Immature natural killer cell (primary cell): ENCODE measurements around the gene CACNA2D1. TPM values are rescaled to one million over a fixed set of nuclear protein-coding genes. Genes with fewer than 3 reads are reported as not detected.

Experiments
- DNase-seq, 3 donors: peaks; one replicate each; pipeline ENCODE4 v3.0.0; 2022; ENCODE audit warnings: mixed read lengths in 1 of 3
- H3K27ac Mint-ChIP-seq, 6 donors: one replicate each; pipeline ENCODE4 v1.8.0; 2020; ENCODE audit warnings: mixed read lengths in 6 of 6, mild to moderate bottlenecking in 5 of 6, inconsistent platforms in 4 of 6, moderate library complexity in 3 of 6
- H3K27me3 Mint-ChIP-seq, 3 donors: one replicate each; pipeline ENCODE4 v1.8.0; 2020 to 2021; ENCODE audit warnings: low read depth in 3 of 3, mild to moderate bottlenecking in 3 of 3, mixed read lengths in 3 of 3, moderate library complexity in 3 of 3, inconsistent platforms in 1 of 3
- H3K36me3 Mint-ChIP-seq, 3 donors: one replicate each; pipeline ENCODE4 v1.8.0; 2020; ENCODE audit warnings: mixed read lengths in 3 of 3, inconsistent platforms in 2 of 3, mild to moderate bottlenecking in 2 of 3
- H3K4me1 Mint-ChIP-seq, 2 donors: one replicate each; pipeline ENCODE4 v1.8.0; 2020; ENCODE audit warnings: inconsistent platforms in 2 of 2, mild to moderate bottlenecking in 2 of 2, mixed read lengths in 2 of 2, moderate library complexity in 1 of 2
- H3K4me3 Mint-ChIP-seq, 5 donors: one replicate each; pipeline ENCODE4 v1.8.0; 2020; ENCODE audit warnings: mild to moderate bottlenecking in 5 of 5, mixed read lengths in 5 of 5, inconsistent platforms in 3 of 5, moderate library complexity in 3 of 5
- H3K9me3 Mint-ChIP-seq, 6 donors: one replicate each; pipeline ENCODE4 v1.8.0; 2020; ENCODE audit warnings: mild to moderate bottlenecking in 6 of 6, mixed read lengths in 6 of 6, inconsistent platforms in 4 of 6, moderate library complexity in 3 of 6
- polyA plus RNA-seq, 3 donors: library from polyadenylated mRNA; unstranded; fragments of 300-500 nt; fragmentation: Illumina TruSeq; gene quantifications; one replicate each; pipeline ENCODE4 v1.2.3, GENCODE V29; 2021

CACNA2D1 gene
- polyA plus RNA-seq, 3 donors from 2014 or later = not detected

- Mint-ChIP-seq H3K9me3 (peaks cover 0 to 31% (median 6%) of the 10 kb centered on the region in 6 donors), H3K27me3 (peaks cover 0 to 2% (median 1%) of the 10 kb centered on the region in 3 donors), H3K4me3 (no peak overlapping the region), H3K4me1 (no peaks in the 10 kb centered on the region), H3K36me3 (no peaks in the 10 kb centered on the region), H3K27ac (no peak overlapping the region)
- no peak for DNase-seq
Measured at GRCh38 chr7:82294865-82295264, 148.7 kb downstream of the CACNA2D1 start.

- H3K36me3 Mint-ChIP-seq = no peaks in the 10 kb centered on the region
Measured at GRCh38 chr7:82294382-82294784, 149.2 kb downstream of the CACNA2D1 start.

GRCh38 chr7:82293467-82293866 lies 150.1 kb downstream of the CACNA2D1 start:
- no peak overlapping the region for H3K4me3 Mint-ChIP-seq
- no peaks in the 10 kb centered on the region for H3K4me1 Mint-ChIP-seq
- no peak for DNase-seq
- H3K27me3 Mint-ChIP-seq = peaks cover 0 to 2% (median 1%) of the 10 kb centered on the region in 3 donors
- no peak overlapping the region for H3K27ac Mint-ChIP-seq
- peaks cover 0 to 41% (median 7%) of the 10 kb centered on the region in 6 donors for H3K9me3 Mint-ChIP-seq
- no peaks in the 10 kb centered on the region for H3K36me3 Mint-ChIP-seq

More at GRCh38 chr7:82294382-82294784, 149.2 kb downstream of the CACNA2D1 start:
- no peak for DNase-seq
- H3K27ac Mint-ChIP-seq = no peak overlapping the region
- peaks cover 0 to 36% (median 6%) of the 10 kb centered on the region in 6 donors for H3K9me3 Mint-ChIP-seq
- peaks cover 0 to 2% (median 1%) of the 10 kb centered on the region in 3 donors for H3K27me3 Mint-ChIP-seq
- no peaks in the 10 kb centered on the region for H3K4me1 Mint-ChIP-seq
- no peak overlapping the region for H3K4me3 Mint-ChIP-seq

GRCh38 chr7:82291931-82292330 lies 151.6 kb downstream of the CACNA2D1 start:
- DNase-seq = no peak
- H3K27ac Mint-ChIP-seq = no peak overlapping the region
- no peaks in the 10 kb centered on the region for H3K4me1 Mint-ChIP-seq
- no peak overlapping the region for H3K4me3 Mint-ChIP-seq
- peaks cover 0 to 2% (median 0%) of the 10 kb centered on the region in 3 donors for H3K27me3 Mint-ChIP-seq
- H3K9me3 Mint-ChIP-seq = peaks cover 0 to 35% (median 7%) of the 10 kb centered on the region in 6 donors
- no peaks in the 10 kb centered on the region for H3K36me3 Mint-ChIP-seq

- H3K27ac Mint-ChIP-seq = no peak overlapping the region
- H3K9me3 Mint-ChIP-seq = peaks cover 0 to 41% (median 9%) of the 10 kb centered on the region in 6 donors
- peaks cover 0 to 2% (median 0%) of the 10 kb centered on the region in 3 donors for H3K27me3 Mint-ChIP-seq
- H3K4me3 Mint-ChIP-seq = no peak overlapping the region
- H3K36me3 Mint-ChIP-seq = no peaks in the 10 kb centered on the region
- no peak for DNase-seq
- H3K4me1 Mint-ChIP-seq = no peaks in the 10 kb centered on the region
Measured at GRCh38 chr7:82289889-82290288, 153.7 kb downstream of the CACNA2D1 start.

GRCh38 chr7:82289152-82289535 lies 154.4 kb downstream of the CACNA2D1 start:
- no peaks in the 10 kb centered on the region for H3K36me3 Mint-ChIP-seq
- no peaks in the 10 kb centered on the region for H3K4me1 Mint-ChIP-seq
- no peak overlapping the region for H3K27ac Mint-ChIP-seq
- no peak overlapping the region for H3K4me3 Mint-ChIP-seq
- no peak for DNase-seq
- H3K9me3 Mint-ChIP-seq = peaks cover 0 to 39% (median 9%) of the 10 kb centered on the region in 6 donors
- peaks cover 0 to 2% (median 0%) of the 10 kb centered on the region in 3 donors for H3K27me3 Mint-ChIP-seq

GRCh38 chr7:82286798-82287140 lies 156.8 kb downstream of the CACNA2D1 start:
- peaks cover 3 to 28% (median 5%) of the 10 kb centered on the region in 6 donors for H3K9me3 Mint-ChIP-seq
- no peak for DNase-seq
- H3K4me3 Mint-ChIP-seq = no peak overlapping the region
- H3K27ac Mint-ChIP-seq = no peak overlapping the region
- H3K36me3 Mint-ChIP-seq = no peaks in the 10 kb centered on the region
- no peaks in the 10 kb centered on the region for H3K4me1 Mint-ChIP-seq
- H3K27me3 Mint-ChIP-seq = peaks cover 0 to under 1% (median 0%) of the 10 kb centered on the region in 3 donors

GRCh38 chr7:82286096-82286797 lies 157.3 kb downstream of the CACNA2D1 start:
- H3K36me3 Mint-ChIP-seq = no peaks in the 10 kb centered on the region
- no peak for DNase-seq
- H3K4me1 Mint-ChIP-seq = no peaks in the 10 kb centered on the region
- H3K9me3 Mint-ChIP-seq = peaks cover 3 to 28% (median 5%) of the 10 kb centered on the region in 6 donors
- H3K27ac Mint-ChIP-seq = no peak overlapping the region
- no peaks in the 10 kb centered on the region for H3K27me3 Mint-ChIP-seq
- H3K4me3 Mint-ChIP-seq = no peak overlapping the region

- Mint-ChIP-seq H3K36me3 (no peaks in the 10 kb centered on the region), H3K4me3 (no peak overlapping the region)
Measured at GRCh38 chr7:82284936-82285519, 158.5 kb downstream of the CACNA2D1 start.

GRCh38 chr7:82275342-82275741 lies 168.2 kb downstream of the CACNA2D1 start:
- DNase-seq = no peak
- no peaks in the 10 kb centered on the region for H3K4me1 Mint-ChIP-seq
- H3K4me3 Mint-ChIP-seq = no peak overlapping the region
- H3K9me3 Mint-ChIP-seq = peaks cover 0 to 31% (median 2%) of the 10 kb centered on the region in 6 donors
- peaks cover 0 to 2% (median 0%) of the 10 kb centered on the region in 3 donors for H3K27me3 Mint-ChIP-seq
- H3K27ac Mint-ChIP-seq = no peak overlapping the region
- H3K36me3 Mint-ChIP-seq = no peaks in the 10 kb centered on the region

More at GRCh38 chr7:82284936-82285519, 158.5 kb downstream of the CACNA2D1 start:
- Mint-ChIP-seq H3K27me3 (no peaks in the 10 kb centered on the region), H3K27ac (no peak overlapping the region), H3K9me3 (peaks cover 3 to 25% (median 5%) of the 10 kb centered on the region in 6 donors), H3K4me1 (no peaks in the 10 kb centered on the region)
- no peak for DNase-seq

- DNase-seq = no peak
- no peak overlapping the region for H3K4me3 Mint-ChIP-seq
- no peaks in the 10 kb centered on the region for H3K36me3 Mint-ChIP-seq
- H3K9me3 Mint-ChIP-seq = peaks cover 0 to 33% (median 2%) of the 10 kb centered on the region in 6 donors
- peaks cover 0 to 2% (median 0%) of the 10 kb centered on the region in 3 donors for H3K27me3 Mint-ChIP-seq
- H3K27ac Mint-ChIP-seq = no peak overlapping the region
- H3K4me1 Mint-ChIP-seq = no peaks in the 10 kb centered on the region
Measured at GRCh38 chr7:82274681-82275080, 168.9 kb downstream of the CACNA2D1 start.

GRCh38 chr7:82273886-82274285 lies 169.7 kb downstream of the CACNA2D1 start:
- H3K36me3 Mint-ChIP-seq = no peaks in the 10 kb centered on the region
- DNase-seq = no peak
- peaks cover 0 to 40% (median 5%) of the 10 kb centered on the region in 6 donors for H3K9me3 Mint-ChIP-seq
- no peaks in the 10 kb centered on the region for H3K27me3 Mint-ChIP-seq
- no peak overlapping the region for H3K4me3 Mint-ChIP-seq
- H3K4me1 Mint-ChIP-seq = no peaks in the 10 kb centered on the region
- no peak overlapping the region for H3K27ac Mint-ChIP-seq

- Mint-ChIP-seq H3K27ac (no peak overlapping the region), H3K4me1 (no peaks in the 10 kb centered on the region), H3K36me3 (no peaks in the 10 kb centered on the region), H3K9me3 (peaks cover 0 to 40% (median 7%) of the 10 kb centered on the region in 6 donors), H3K4me3 (no peak overlapping the region), H3K27me3 (no peaks in the 10 kb centered on the region)
- no peak for DNase-seq
Measured at GRCh38 chr7:82270870-82271269, 172.7 kb downstream of the CACNA2D1 start.

GRCh38 chr7:82268632-82269031 lies 174.9 kb downstream of the CACNA2D1 start:
- Mint-ChIP-seq H3K9me3 (peaks cover 0 to 37% (median 7%) of the 10 kb centered on the region in 6 donors), H3K27me3 (no peaks in the 10 kb centered on the region), H3K4me3 (no peak overlapping the region), H3K4me1 (no peaks in the 10 kb centered on the region), H3K36me3 (no peaks in the 10 kb centered on the region), H3K27ac (no peak overlapping the region)
- no peak for DNase-seq
